PC-3 (cell line): ENCODE data around the gene ATF7IP. TPM values are rescaled to one million over a fixed set of nuclear protein-coding genes. Genes with fewer than 3 reads are reported as not detected.

Experiments
- ATAC-seq: fragments of 200-7000 bp; cut with Tn5 transposase; 2 replicates; pipeline ENCODE4 v1.9.1; 2020; ENCODE audit warnings: mild to moderate bottlenecking, moderate library complexity
- BruUV-seq: library from RNA; stranded (reverse); fragments of 400-500 nt; replicated peaks from 2 replicates; lab custom pipeline; 2021; lab: Mats Ljungman, UMichigan
- CTCF ChIA-PET: fragments of 300-600 bp; sonication (Branson Sonifier 250); formaldehyde crosslinking; loops from one replicate; lab custom pipeline; 2022; ENCODE audit warnings: antibody characterized with exemption; lab: Charles Lee
- POLR2A ChIA-PET: fragments of 300-600 bp; sonication (Branson Sonifier 250); formaldehyde crosslinking; loops from one replicate; lab custom pipeline; 2022; ENCODE audit warnings: antibody characterized with exemption; ENCODE audit not compliant: unreplicated experiment; lab: Charles Lee
- DNase-seq: peaks from one replicate; pipeline ENCODE4 v3.0.0-alpha.2; 2015
- H2AFZ ChIP-seq: fragments of 300-600 bp; sonication (generic); 2 replicates; pipeline ENCODE4 v1.6.0; 2016; ENCODE audit warnings: antibody characterized with exemption, low read length
- H3F3A ChIP-seq: fragments of 300-600 bp; sonication (generic); one replicate; pipeline ENCODE4 v1.6.0; 2017; ENCODE audit warnings: antibody characterized with exemption, low read length, control low read depth, mild to moderate bottlenecking; ENCODE audit not compliant: unreplicated experiment
- H3K27ac ChIP-seq: fragments of 300-600 bp; sonication (generic); 2 replicates; pipeline ENCODE4 v1.5.1; 2016; ENCODE audit warnings: mild to moderate bottlenecking, low read length
- H3K27me3 ChIP-seq: fragments of 300-600 bp; sonication (generic); 2 replicates; pipeline ENCODE4 v1.6.1; 2016; ENCODE audit warnings: low read length, mixed read lengths
- H3K36me3 ChIP-seq: fragments of 300-600 bp; sonication (generic); 2 replicates; pipeline ENCODE4 v1.6.1; 2016; ENCODE audit warnings: low read depth, mixed run types, low read length, mixed read lengths
- H3K4me1 ChIP-seq: fragments of 300-600 bp; sonication (generic); 2 replicates; pipeline ENCODE4 v1.5.1; 2016; ENCODE audit warnings: low read length; ENCODE audit not compliant: insufficient read depth
- H3K4me2 ChIP-seq: fragments of 300-600 bp; sonication (generic); 2 replicates; pipeline ENCODE4 v1.6.0; 2016; ENCODE audit warnings: low read length
- H3K4me3 ChIP-seq: fragments of 300-600 bp; sonication (generic); 2 replicates; pipeline ENCODE4 v1.5.1; 2016; ENCODE audit warnings: mild to moderate bottlenecking, low read length, mixed read lengths
- H3K79me2 ChIP-seq: fragments of 300-600 bp; sonication (generic); 2 replicates; pipeline ENCODE4 v1.6.1; 2017; ENCODE audit warnings: low read length, mixed read lengths
- H3K9ac ChIP-seq: fragments of 300-600 bp; sonication (generic); 2 replicates; pipeline ENCODE4 v1.6.0; 2016; ENCODE audit warnings: mild to moderate bottlenecking, low read length
- H3K9me2 ChIP-seq: fragments of 300-600 bp; sonication (generic); replicated peaks from 2 replicates; pipeline ENCODE4 v1.6.1; 2016; ENCODE audit warnings: mixed run types, low read length, mixed read lengths
- H3K9me3 ChIP-seq: fragments of 300-600 bp; sonication (generic); 2 replicates; pipeline ENCODE4 v1.6.1; 2016; ENCODE audit warnings: low read length, mixed read lengths
- H4K20me1 ChIP-seq: fragments of 300-600 bp; sonication (generic); 2 replicates; pipeline ENCODE4 v1.6.1; 2016; ENCODE audit warnings: low read length, mixed read lengths
- EZH2 ChIP-seq: fragments of 300-600 bp; sonication (generic); IDR thresholded peaks from one replicate; pipeline ENCODE4 v1.6.1; 2017; ENCODE audit warnings: antibody characterized with exemption, mild to moderate bottlenecking, low read length; ENCODE audit not compliant: unreplicated experiment
- EZH2phosphoT487 ChIP-seq: fragments of 300-600 bp; sonication (generic); IDR thresholded peaks from 2 replicates; pipeline ENCODE4 v1.6.1; 2018; ENCODE audit warnings: mild to moderate bottlenecking, antibody characterized with exemption, low read length, borderline replicate concordance
- intact Hi-C: fragments of 100-400 bp; cut with micrococcal nuclease; formaldehyde crosslinking; loops from 2 replicates; pipeline ENCODE4 v1.9.0; 2023
- total RNA-seq: library from RNA; depleted of rRNA; stranded (reverse); fragments of >200 nt; gene quantifications from 2 replicates; pipeline ENCODE4 v1.2.3, GENCODE V29; 2014
- TF ChIP-seq, protein P1 (sequence below): fragments of 300-600 bp; sonication (generic); conservative IDR thresholded peaks from 2 replicates; pipeline ENCODE4 v1.5.1; 2017; ENCODE audit warnings: antibody characterized with exemption, low read depth, mild to moderate bottlenecking, low read length

Gene ATF7IP
- total RNA-seq, 1 experiment from 2014 or later: 12.5 TPM

DNA sequence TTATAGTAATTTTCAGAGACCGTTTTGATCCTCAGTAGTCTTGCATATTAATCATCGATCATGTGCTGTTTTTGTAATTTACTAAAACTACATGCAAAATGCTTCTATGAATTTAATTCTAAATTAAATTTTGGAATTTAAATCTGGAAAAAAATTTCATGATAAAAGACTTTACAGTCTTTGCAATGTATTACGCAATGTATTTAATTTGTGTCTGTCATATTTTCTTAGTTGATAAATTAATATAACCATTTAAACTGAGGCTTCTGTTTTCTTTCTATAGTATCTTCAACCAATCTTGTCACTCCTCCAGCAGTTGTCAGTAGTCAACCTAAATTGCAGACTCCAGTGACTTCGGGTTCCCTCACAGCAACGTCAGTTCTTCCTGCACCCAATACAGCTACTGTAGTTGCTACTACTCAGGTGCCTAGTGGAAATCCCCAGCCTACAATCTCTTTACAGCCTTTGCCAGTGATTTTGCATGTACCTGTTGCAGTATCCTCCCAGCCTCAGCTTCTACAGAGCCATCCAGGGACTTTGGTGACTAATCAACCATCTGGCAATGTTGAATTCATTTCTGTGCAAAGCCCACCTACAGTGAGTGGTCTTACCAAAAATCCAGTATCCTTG is 94.8 kb downstream of the ATF7IP start:
- H3K4me2 ChIP-seq: no peak overlapping the region
- H3K27me3 ChIP-seq: no peaks in the 10 kb centered on the region
- H3K4me3 ChIP-seq: no peak overlapping the region
- intact Hi-C loops: no loop called here
- 0 out of 2 replicates have a peak, but pooled peaks cover 10% of the 10 kb centered on the region for H3K79me2 ChIP-seq
- DNase-seq (no peak), ATAC-seq (no peak)
- BruUV-seq: no TSS peak
- ChIA-PET CTCF (no interaction called here), POLR2A (no interaction called here)
- peaks cover 15% of the 10 kb centered on the region for H3K36me3 ChIP-seq
- H3F3A ChIP-seq: no peaks in the 10 kb centered on the region
- no peaks in the 10 kb centered on the region for H3K9me3 ChIP-seq
- H4K20me1 ChIP-seq: no peaks in the 10 kb centered on the region
- H3K27ac ChIP-seq: no peak overlapping the region
- no peaks in the 10 kb centered on the region for H3K9me2 ChIP-seq
- no peak for TF ChIP-seq EZH2phosphoT487
- TF ChIP-seq, protein P1, sequence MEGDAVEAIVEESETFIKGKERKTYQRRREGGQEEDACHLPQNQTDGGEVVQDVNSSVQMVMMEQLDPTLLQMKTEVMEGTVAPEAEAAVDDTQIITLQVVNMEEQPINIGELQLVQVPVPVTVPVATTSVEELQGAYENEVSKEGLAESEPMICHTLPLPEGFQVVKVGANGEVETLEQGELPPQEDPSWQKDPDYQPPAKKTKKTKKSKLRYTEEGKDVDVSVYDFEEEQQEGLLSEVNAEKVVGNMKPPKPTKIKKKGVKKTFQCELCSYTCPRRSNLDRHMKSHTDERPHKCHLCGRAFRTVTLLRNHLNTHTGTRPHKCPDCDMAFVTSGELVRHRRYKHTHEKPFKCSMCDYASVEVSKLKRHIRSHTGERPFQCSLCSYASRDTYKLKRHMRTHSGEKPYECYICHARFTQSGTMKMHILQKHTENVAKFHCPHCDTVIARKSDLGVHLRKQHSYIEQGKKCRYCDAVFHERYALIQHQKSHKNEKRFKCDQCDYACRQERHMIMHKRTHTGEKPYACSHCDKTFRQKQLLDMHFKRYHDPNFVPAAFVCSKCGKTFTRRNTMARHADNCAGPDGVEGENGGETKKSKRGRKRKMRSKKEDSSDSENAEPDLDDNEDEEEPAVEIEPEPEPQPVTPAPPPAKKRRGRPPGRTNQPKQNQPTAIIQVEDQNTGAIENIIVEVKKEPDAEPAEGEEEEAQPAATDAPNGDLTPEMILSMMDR: no peak
- TF ChIP-seq EZH2: no peak
- no peak overlapping the region for H2AFZ ChIP-seq
- H3K9ac ChIP-seq: no peak overlapping the region
- no peaks in the 10 kb centered on the region for H3K4me1 ChIP-seq

DNA sequence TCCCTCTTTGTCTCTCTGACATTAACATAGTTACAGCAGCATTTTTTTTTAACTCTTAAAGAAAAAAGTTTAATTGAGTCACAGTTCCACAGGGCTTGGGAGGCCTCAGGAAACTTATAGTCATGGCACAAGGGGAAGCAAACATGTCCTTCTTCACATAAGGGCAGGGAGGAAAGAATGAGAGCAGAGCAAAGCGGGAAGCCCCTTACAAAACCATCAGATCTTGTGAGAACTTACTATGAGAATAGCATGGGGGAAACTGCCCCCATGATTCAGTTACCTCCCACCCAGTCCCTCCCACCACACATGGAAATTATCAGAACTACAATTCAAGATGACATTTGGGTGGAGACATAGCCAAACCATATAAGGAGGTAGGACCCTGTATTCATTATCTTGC is 106.0 kb downstream of the ATF7IP start:
- no peaks in the 10 kb centered on the region for H3K9me2 ChIP-seq
- H3K9me3 ChIP-seq: 0 out of 2 replicates have a peak, but pooled peaks cover 7% of the 10 kb centered on the region
- no peak overlapping the region for H2AFZ ChIP-seq
- H3K4me1 ChIP-seq: no peaks in the 10 kb centered on the region
- H3K4me3 ChIP-seq: no peak overlapping the region
- H3K36me3 ChIP-seq: peaks cover 43% of the 10 kb centered on the region
- ChIA-PET CTCF (no interaction called here), POLR2A (no interaction called here)
- intact Hi-C loops: no loop called here
- no peak for ATAC-seq
- no peak overlapping the region for H3K27ac ChIP-seq
- DNase-seq: no peak
- no peaks in the 10 kb centered on the region for H3F3A ChIP-seq
- TF ChIP-seq, protein P1: no peak
- TF ChIP-seq EZH2phosphoT487: no peak
- TF ChIP-seq EZH2: no peak
- no TSS peak for BruUV-seq
- no peaks in the 10 kb centered on the region for H4K20me1 ChIP-seq
- H3K27me3 ChIP-seq: no peaks in the 10 kb centered on the region
- H3K4me2 ChIP-seq: no peak overlapping the region
- no peaks in the 10 kb centered on the region for H3K79me2 ChIP-seq
- no peak overlapping the region for H3K9ac ChIP-seq

DNA sequence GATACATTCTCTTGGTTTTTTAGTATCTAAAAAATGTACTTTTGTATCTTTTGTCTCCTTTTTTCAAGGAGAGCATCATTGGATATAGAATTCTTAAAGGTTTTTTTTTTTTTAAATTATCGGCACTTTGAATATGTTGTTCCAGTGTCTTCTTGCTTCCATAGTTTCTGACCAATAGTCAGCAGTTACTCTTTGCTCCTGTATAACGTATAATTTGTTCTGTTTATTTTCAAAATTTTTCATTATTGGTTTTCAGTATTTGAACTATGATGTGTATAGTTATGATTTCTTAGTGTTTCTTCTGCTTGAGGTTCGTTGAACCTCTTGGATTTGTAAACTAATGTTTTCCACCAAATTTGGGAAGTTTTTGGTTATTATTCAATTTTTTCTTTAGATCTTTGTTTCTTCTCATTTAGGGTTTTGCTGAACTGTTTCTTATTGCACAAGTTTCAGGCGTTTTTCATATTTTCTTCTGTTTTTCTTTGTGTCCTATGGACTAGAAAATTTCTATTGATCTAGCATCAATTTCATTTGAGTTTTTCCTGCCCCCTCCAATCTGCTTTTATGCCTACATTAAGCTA is 108.3 kb downstream of the ATF7IP start:
- ChIA-PET CTCF (no interaction called here), POLR2A (no interaction called here)
- H3K4me2 ChIP-seq: no peak overlapping the region
- DNase-seq (peak; percentile 7), ATAC-seq (no peak)
- H3K27me3 ChIP-seq: no peaks in the 10 kb centered on the region
- H3K4me3 ChIP-seq: no peak overlapping the region
- 0 out of 2 replicates have a peak, but pooled peaks cover 7% of the 10 kb centered on the region for H3K9me3 ChIP-seq
- H3K9me2 ChIP-seq: no peaks in the 10 kb centered on the region
- peaks cover 48% of the 10 kb centered on the region for H3K36me3 ChIP-seq
- H4K20me1 ChIP-seq: no peaks in the 10 kb centered on the region
- no peak overlapping the region for H3K9ac ChIP-seq
- H3K27ac ChIP-seq: no peak overlapping the region
- H2AFZ ChIP-seq: no peak overlapping the region
- TF ChIP-seq EZH2phosphoT487: no peak
- TF ChIP-seq, protein P1: no peak
- no peak for TF ChIP-seq EZH2
- H3K4me1 ChIP-seq: no peaks in the 10 kb centered on the region
- no TSS peak for BruUV-seq
- H3K79me2 ChIP-seq: no peaks in the 10 kb centered on the region
- H3F3A ChIP-seq: no peaks in the 10 kb centered on the region
- intact Hi-C loops: no loop called here
